Measurements from ENCODE around the gene RPL35.

DNA sequence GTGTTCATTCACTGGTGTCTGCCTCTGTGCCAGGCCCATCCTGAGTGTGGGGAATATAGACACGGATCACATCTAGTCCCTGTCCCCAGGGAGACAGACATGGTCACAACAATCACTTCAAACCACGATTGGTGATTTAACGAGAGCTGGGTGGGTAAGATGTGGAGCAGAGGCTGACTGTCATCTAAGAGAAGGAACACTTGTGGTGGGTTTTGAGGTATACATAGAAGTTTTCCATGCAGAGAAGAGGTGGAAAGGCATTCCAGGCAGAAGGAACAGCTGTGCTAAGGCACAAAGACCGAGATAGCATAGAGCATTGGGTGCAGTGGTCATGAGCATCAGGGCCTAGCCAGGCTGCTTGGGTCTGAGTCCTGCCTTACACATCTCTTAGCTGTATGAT, 31.2 kb downstream of the RPL35 start:
- TF ChIP-seq CTCF (conservative IDR thresholded peaks at IDR 0.05) (no peak), ZFX (IDR thresholded peaks at IDR 0.05) (no peak)

All from C4-2B (cell line).